Tibial nerve (tissue), 4 donors: Measurements from ENCODE around the gene DROSHA. TPM values are rescaled to one million over a fixed set of nuclear protein-coding genes. Genes with fewer than 3 reads are reported as not detected.

Experiments
- DNase-seq, 2 donors: peaks; one replicate each; pipeline ENCODE4 v3.0.0-alpha.2; 2019; ENCODE audit warnings: low spot score in 2 of 2
- H3K27ac ChIP-seq, 4 donors: fragments of 200-600 bp; sonication (generic) in 3 of 4; one replicate each; pipeline ENCODE4 v1.5.1; 2017 to 2019; ENCODE audit warnings: mild to moderate bottlenecking in 1 of 4
- H3K27me3 ChIP-seq, 2 donors: fragments of 200-600 bp; sonication (generic) in 1 of 2; one replicate each; pipeline versions ENCODE4 v1.5.1 to v1.6.0; 2017 to 2019
- H3K36me3 ChIP-seq, 3 donors: fragments of 200-600 bp; sonication (generic); one replicate each; pipeline ENCODE4 v1.5.1; 2018 to 2019
- H3K4me1 ChIP-seq, 4 donors: fragments of 200-600 bp; sonication (generic) in 3 of 4; one replicate each; pipeline ENCODE4 v1.5.1; 2017 to 2019
- H3K4me3 ChIP-seq, 4 donors: fragments of 200-600 bp; sonication (generic) in 3 of 4; one replicate each; pipeline ENCODE4 v1.5.1; 2017 to 2019; ENCODE audit warnings: mild to moderate bottlenecking in 1 of 4, moderate library complexity in 1 of 4
- H3K9me3 ChIP-seq, 4 donors: fragments of 200-600 bp; sonication (generic) in 3 of 4; one replicate each; pipeline ENCODE4 v1.5.1; 2017 to 2019
- EP300 ChIP-seq, 2 donors: sonication (generic); formaldehyde crosslinking; IDR thresholded peaks; one replicate each; pipeline ENCODE4 v1.6.1; 2017; ENCODE audit warnings: antibody characterized with exemption in 2 of 2, mild to moderate bottlenecking in 1 of 2
- POLR2A ChIP-seq, 2 donors: fragments of 450-650 bp; IDR thresholded peaks; one replicate each; pipeline ENCODE4 v1.6.1; 2017; ENCODE audit warnings: antibody characterized with exemption in 2 of 2, mild to moderate bottlenecking in 2 of 2, moderate library complexity in 2 of 2
- WGBS, 2 donors: methylation state at CpG; one replicate each; pipeline ENCODE4 v1.1.5; 2018; 5-methylcytosine and 5-hydroxymethylcytosine counted together
- total RNA-seq, 4 donors: library from RNA; depleted of rRNA; stranded (reverse); fragments of >200 nt; gene quantifications; one replicate each; pipeline ENCODE4 v1.1.0, GENCODE V29; 2016
- TF ChIP-seq, protein P1 (sequence below), 5 experiments: fragments of 200-600 bp in 3 of 5; fragments of 450-650 bp in 2 of 5; sonication (generic) in 3 of 5; IDR thresholded peaks; one replicate each; pipeline ENCODE4 v1.5.1; 2016 to 2019; ENCODE audit warnings: antibody characterized with exemption in 5 of 5, mild to moderate bottlenecking in 3 of 5, moderate library complexity in 2 of 5

Gene DROSHA
- total RNA-seq, 4 donors from 2014 or later: 53.0 to 65.9 (median 59.6) TPM

DNA sequence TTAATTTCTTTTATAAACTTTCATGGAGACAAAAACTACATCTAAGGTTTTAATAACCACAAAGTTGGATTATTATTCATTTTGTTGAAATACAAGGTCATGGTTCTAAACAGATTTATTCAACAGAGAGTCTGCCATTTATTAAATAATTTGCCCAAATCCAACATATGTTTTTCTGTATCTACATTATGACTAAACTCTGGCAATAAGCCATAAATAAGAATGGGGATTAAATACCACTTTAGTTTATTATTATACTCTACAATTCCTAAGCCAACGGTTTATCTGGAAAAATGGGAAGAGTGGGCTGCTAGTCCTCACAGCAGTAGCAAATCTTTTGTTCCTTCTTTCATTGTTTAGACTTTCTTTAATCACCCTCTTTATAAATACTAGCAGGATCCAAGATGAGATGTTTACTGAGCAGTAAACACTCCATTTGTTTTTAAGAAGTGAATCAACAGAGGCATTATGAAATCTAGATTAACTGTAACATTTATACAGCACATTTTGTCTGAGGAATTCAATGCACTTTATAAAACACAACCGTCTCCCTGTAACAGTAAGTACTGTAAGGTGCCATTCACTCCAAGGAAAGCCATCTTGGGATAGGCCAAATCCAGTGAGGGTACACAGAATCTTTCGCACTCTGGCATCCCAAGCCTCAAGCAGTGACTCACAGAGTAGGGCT lies 89.7 kb downstream of the DROSHA start:
- Histone ChIP-seq H3K9me3 (no peaks in the 10 kb centered on the region), H3K27me3 (no peaks in the 10 kb centered on the region), H3K4me1 (no peaks in the 10 kb centered on the region), H3K4me3 (no peak overlapping the region), H3K36me3 (peaks cover 0 to 49% (median 0%) of the 10 kb centered on the region in 3 donors), H3K27ac (no peak overlapping the region)
- no peak for TF ChIP-seq EP300 (IDR thresholded peaks at IDR 0.05)
- TF ChIP-seq POLR2A (IDR thresholded peaks at IDR 0.05): no peak
- TF ChIP-seq, protein P1, sequence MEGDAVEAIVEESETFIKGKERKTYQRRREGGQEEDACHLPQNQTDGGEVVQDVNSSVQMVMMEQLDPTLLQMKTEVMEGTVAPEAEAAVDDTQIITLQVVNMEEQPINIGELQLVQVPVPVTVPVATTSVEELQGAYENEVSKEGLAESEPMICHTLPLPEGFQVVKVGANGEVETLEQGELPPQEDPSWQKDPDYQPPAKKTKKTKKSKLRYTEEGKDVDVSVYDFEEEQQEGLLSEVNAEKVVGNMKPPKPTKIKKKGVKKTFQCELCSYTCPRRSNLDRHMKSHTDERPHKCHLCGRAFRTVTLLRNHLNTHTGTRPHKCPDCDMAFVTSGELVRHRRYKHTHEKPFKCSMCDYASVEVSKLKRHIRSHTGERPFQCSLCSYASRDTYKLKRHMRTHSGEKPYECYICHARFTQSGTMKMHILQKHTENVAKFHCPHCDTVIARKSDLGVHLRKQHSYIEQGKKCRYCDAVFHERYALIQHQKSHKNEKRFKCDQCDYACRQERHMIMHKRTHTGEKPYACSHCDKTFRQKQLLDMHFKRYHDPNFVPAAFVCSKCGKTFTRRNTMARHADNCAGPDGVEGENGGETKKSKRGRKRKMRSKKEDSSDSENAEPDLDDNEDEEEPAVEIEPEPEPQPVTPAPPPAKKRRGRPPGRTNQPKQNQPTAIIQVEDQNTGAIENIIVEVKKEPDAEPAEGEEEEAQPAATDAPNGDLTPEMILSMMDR (IDR thresholded peaks at IDR 0.05): no peak
- DNase-seq: no peak
- 51 to 56% methylated on average over 3 of the region's 3 CpGs for WGBS, 2 donors

DNA sequence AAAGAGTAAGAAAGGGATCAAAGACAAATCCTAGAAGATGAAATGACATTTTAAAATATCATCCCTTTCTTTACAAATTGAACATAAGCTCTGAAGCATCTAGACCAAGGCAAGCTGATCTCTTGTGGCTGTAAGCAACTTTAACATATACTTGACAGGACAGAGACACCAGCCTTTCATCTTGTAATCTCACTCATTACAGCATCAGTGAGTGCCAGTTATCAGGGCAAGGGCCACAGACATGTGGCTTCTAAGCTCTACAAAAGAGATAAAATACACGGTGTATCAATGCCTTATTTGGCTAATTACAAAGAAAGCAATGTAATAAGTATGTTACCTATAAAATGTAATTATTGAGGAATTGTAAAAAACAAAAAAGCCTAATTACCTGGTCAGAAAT lies 95.0 kb downstream of the DROSHA start:
- Histone ChIP-seq H3K27ac (no peak overlapping the region), H3K4me3 (no peak overlapping the region), H3K4me1 (no peaks in the 10 kb centered on the region), H3K9me3 (no peaks in the 10 kb centered on the region), H3K27me3 (no peaks in the 10 kb centered on the region), H3K36me3 (peaks cover 0 to 68% (median 13%) of the 10 kb centered on the region in 3 donors)
- no peak for TF ChIP-seq POLR2A (IDR thresholded peaks at IDR 0.05)
- no peak for TF ChIP-seq EP300 (IDR thresholded peaks at IDR 0.05)
- TF ChIP-seq, protein P1 (IDR thresholded peaks at IDR 0.05): no peak
- 83 to 86% methylated on average over 1 of the region's 1 CpG for WGBS, 2 donors
- no peak for DNase-seq

DNA sequence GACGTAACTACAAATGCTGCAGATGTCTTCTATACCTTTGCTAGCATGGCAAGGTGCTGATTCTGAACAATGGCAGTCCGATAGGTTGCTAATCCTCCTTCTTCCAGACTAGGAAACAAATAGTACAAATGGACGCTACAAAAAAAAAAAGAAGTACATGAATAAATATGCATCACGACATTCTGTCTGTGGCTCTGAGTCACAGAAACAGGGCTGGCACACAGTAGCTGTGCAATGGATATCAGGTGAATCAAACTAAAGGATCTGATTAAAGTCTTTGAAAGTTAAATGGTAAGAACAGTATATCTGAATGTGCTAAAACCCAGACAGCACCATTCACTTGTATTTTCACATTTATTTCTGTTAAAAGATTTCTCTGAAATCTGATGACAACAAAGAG lies 96.2 kb downstream of the DROSHA start:
- no peaks in the 10 kb centered on the region for H3K9me3 ChIP-seq
- H3K4me3 ChIP-seq: no peak overlapping the region
- 91 to 94% methylated on average over 4 of the region's 4 CpGs for WGBS, 2 donors
- no peaks in the 10 kb centered on the region for H3K27me3 ChIP-seq
- TF ChIP-seq POLR2A (IDR thresholded peaks at IDR 0.05): no peak
- TF ChIP-seq, protein P1 (IDR thresholded peaks at IDR 0.05): no peak
- TF ChIP-seq EP300 (IDR thresholded peaks at IDR 0.05): no peak
- peaks cover 0 to 73% (median 13%) of the 10 kb centered on the region in 3 donors for H3K36me3 ChIP-seq
- no peak for DNase-seq
- no peak overlapping the region for H3K27ac ChIP-seq
- H3K4me1 ChIP-seq: no peaks in the 10 kb centered on the region

DNA sequence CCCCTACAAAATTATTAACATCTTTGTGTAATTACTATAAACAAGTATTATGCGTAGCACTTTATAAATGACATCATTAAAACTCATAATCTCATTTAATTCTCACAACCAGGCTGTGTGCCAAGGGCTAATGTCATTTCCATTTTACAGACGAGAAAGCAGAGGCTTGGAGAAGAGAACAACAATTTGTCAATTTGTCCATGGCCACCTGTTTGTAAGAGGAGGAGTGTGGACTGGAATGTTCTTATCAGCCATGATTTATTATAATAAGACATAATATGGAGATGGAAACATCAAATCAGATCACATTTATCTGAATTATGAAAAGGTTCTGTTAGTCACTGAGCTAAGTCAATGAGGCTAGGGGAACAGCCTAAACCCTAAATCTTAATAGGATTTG lies 97.0 kb downstream of the DROSHA start:
- H3K9me3 ChIP-seq: no peaks in the 10 kb centered on the region
- DNase-seq: no peak

DNA sequence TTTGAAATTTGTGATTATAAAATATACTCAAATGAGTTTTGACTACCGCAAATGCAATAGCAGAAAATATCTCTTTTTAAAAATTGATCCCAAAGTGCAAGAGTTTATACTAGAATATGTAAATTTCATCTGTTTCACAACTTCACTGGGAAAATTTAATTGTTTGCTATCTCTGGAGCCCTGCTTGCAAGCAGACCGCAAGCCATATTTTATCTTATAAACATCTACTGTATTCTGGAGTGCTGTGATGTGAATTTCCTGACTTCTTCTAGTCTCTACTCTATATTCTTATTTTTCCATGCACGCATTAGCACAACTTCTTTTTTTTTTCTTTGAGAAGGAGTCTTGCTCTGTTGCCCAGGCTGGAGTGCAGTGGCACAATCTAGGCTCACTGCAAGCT lies 98.7 kb downstream of the DROSHA start:
- no peak for TF ChIP-seq EP300 (IDR thresholded peaks at IDR 0.05)
- TF ChIP-seq POLR2A (IDR thresholded peaks at IDR 0.05): no peak
- TF ChIP-seq, protein P1 (IDR thresholded peaks at IDR 0.05): no peak
- WGBS, 2 donors: 98 to 99% methylated on average over 3 of the region's 3 CpGs
- H3K27ac ChIP-seq: no peak overlapping the region
- peaks cover 0 to 63% (median 13%) of the 10 kb centered on the region in 3 donors for H3K36me3 ChIP-seq
- no peak for DNase-seq
- H3K4me3 ChIP-seq: no peak overlapping the region
- no peaks in the 10 kb centered on the region for H3K9me3 ChIP-seq
- no peaks in the 10 kb centered on the region for H3K4me1 ChIP-seq
- H3K27me3 ChIP-seq: no peaks in the 10 kb centered on the region

More for the DNA sequence above, 97.0 kb downstream of the DROSHA start:
- TF ChIP-seq EP300 (IDR thresholded peaks at IDR 0.05): no peak
- TF ChIP-seq, protein P1 (IDR thresholded peaks at IDR 0.05): no peak
- TF ChIP-seq POLR2A (IDR thresholded peaks at IDR 0.05): no peak
- Histone ChIP-seq H3K4me1 (no peaks in the 10 kb centered on the region), H3K27ac (no peak overlapping the region), H3K4me3 (no peak overlapping the region), H3K27me3 (no peaks in the 10 kb centered on the region), H3K36me3 (peaks cover 0 to 71% (median 13%) of the 10 kb centered on the region in 3 donors)
- WGBS, 2 donors: 67 to 78% methylated on average over 2 of the region's 2 CpGs
